Ishikawa (cell line): ENCODE data around the gene ERCC5.

Experiments
- FOXM1 ChIP-seq: IDR thresholded peaks from 2 replicates; pipeline ENCODE4 v1.6.1; 2012; ENCODE audit warnings: low read depth, borderline replicate concordance
- TEAD4 ChIP-seq: IDR thresholded peaks from 2 replicates; pipeline ENCODE4 v1.6.1; 2012

GRCh38 chr13:102838273-102838672 lies 7.6 kb upstream of the ERCC5 start:
- TF ChIP-seq FOXM1 (no peak), TEAD4 (no peak)
